K562 (cell line): ENCODE data around the gene SCN2B. TPM values are rescaled to one million over a fixed set of nuclear protein-coding genes. Genes with fewer than 3 reads are reported as not detected.

Experiments
- HIVEP1 ChIP-seq: fragments of 250-450 bp; sonication (Bioruptor Pico); IDR thresholded peaks from 2 replicates; pipeline ENCODE4 v1.4.0; 2020; ENCODE audit warnings: mild to moderate bottlenecking
- ZNF57 ChIP-seq: fragments of 450-650 bp; formaldehyde crosslinking; IDR thresholded peaks from 2 replicates; pipeline ENCODE4 v1.4.0; 2020; ENCODE audit warnings: mild to moderate bottlenecking, moderate library complexity
- polyA plus RNA-seq, 8 experiments: library from polyadenylated mRNA; depleted of rRNA in 4 of 8; stranded (reverse) in 5 of 8; unstranded in 3 of 8; fragments of >200 nt; fragmentation: Nextera tagmentation in 2 of 8; fragmentation: Illumina TruSeq in 1 of 8; extraction: Ambion mirVana in 2 of 8; extraction: Trizol in 1 of 8; gene quantifications; 2 replicates each; pipeline versions ENCODE4 v1.2.1 to v1.2.3, GENCODE V29; 2011 to 2014; ENCODE audit warnings: inconsistent platforms in 1 of 8, missing spikeins in 1 of 8
- total RNA-seq, 7 experiments: library from RNA; depleted of rRNA in 6 of 7; stranded (reverse); fragments of >200 nt in 6 of 7; fragmentation: Illumina TruSeq in 2 of 7; extraction: Trizol in 2 of 7; gene quantifications; 2 replicates each; pipeline versions ENCODE4 v1.2.1 to v1.2.3, GENCODE V29; 2011 to 2021; ENCODE audit warnings: low replicate concordance in 1 of 7
- TF ChIP-seq, protein P1 (sequence below), 2 experiments: fragments of 450-650 bp in 1 of 2; sonication (generic) in 1 of 2; formaldehyde crosslinking in 1 of 2; IDR thresholded peaks; 2 replicates each; pipeline versions ENCODE4 v1.7.1 to v1.9.0; 2016 to 2022; ENCODE audit warnings: inconsistent platforms in 1 of 2, mild to moderate bottlenecking in 1 of 2, missing genetic modification reagents in 1 of 2
- TF ChIP-seq, protein P2 (sequence below): fragments of 250-450 bp; sonication (Bioruptor Pico); IDR thresholded peaks from 2 replicates; pipeline ENCODE4 v1.6.1; 2021; ENCODE audit warnings: mild to moderate bottlenecking

Gene SCN2B
- total and polyA plus RNA-seq, 9 of the 15 experiments (the other 6 are each of a cell fraction or from before 2014, with no cell fraction given): not detected

DNA sequence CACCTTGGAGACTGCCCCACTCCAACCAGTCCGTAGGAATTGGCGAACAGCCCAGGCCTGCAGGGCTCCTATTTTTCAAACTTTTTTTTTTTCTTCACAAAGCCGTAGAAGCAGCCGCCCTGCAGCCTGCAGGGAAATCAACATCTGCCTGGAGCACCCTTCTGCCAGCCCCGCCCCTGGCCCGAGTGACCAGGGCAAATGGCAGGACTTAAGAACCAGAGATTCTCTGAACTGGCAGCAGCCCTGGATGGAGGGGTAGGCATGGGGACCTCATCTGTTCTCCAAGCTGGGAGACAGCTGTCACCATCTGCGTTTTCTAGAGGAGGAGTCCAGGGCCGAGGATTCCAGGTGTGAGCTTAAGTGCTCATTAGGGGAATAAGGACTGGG is 5.6 kb downstream of the SCN2B start (continued):
- TF ChIP-seq, protein P1, sequence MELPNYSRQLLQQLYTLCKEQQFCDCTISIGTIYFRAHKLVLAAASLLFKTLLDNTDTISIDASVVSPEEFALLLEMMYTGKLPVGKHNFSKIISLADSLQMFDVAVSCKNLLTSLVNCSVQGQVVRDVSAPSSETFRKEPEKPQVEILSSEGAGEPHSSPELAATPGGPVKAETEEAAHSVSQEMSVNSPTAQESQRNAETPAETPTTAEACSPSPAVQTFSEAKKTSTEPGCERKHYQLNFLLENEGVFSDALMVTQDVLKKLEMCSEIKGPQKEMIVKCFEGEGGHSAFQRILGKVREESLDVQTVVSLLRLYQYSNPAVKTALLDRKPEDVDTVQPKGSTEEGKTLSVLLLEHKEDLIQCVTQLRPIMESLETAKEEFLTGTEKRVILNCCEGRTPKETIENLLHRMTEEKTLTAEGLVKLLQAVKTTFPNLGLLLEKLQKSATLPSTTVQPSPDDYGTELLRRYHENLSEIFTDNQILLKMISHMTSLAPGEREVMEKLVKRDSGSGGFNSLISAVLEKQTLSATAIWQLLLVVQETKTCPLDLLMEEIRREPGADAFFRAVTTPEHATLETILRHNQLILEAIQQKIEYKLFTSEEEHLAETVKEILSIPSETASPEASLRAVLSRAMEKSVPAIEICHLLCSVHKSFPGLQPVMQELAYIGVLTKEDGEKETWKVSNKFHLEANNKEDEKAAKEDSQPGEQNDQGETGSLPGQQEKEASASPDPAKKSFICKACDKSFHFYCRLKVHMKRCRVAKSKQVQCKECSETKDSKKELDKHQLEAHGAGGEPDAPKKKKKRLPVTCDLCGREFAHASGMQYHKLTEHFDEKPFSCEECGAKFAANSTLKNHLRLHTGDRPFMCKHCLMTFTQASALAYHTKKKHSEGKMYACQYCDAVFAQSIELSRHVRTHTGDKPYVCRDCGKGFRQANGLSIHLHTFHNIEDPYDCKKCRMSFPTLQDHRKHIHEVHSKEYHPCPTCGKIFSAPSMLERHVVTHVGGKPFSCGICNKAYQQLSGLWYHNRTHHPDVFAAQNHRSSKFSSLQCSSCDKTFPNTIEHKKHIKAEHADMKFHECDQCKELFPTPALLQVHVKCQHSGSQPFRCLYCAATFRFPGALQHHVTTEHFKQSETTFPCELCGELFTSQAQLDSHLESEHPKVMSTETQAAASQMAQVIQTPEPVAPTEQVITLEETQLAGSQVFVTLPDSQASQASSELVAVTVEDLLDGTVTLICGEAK (IDR thresholded peaks at IDR 0.05): no peak
- TF ChIP-seq, protein P1 (CRISPR knock-in tag; IDR thresholded peaks at IDR 0.05): no peak
- TF ChIP-seq, protein P2, sequence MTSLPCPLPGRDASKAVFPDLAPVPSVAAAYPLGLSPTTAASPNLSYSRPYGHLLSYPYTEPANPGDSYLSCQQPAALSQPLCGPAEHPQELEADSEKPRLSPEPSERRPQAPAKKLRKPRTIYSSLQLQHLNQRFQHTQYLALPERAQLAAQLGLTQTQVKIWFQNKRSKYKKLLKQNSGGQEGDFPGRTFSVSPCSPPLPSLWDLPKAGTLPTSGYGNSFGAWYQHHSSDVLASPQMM (CRISPR knock-in tag): no peak
- TF ChIP-seq ZNF57 (CRISPR knock-in tag) (no peak), HIVEP1 (CRISPR knock-in tag) (no peak)
